Measurements from ENCODE around the gene PKDCC.

Gene PKDCC

GRCh38 chr2:42087137-42087856 lies 39.5 kb downstream of the PKDCC start:
- no peak for DNase-seq (ENCODE audit: low spot score)

GRCh38 chr2:42087857-42088195 lies 40.0 kb downstream of the PKDCC start:
- DNase-seq (ENCODE audit: low spot score): no peak

DNA sequence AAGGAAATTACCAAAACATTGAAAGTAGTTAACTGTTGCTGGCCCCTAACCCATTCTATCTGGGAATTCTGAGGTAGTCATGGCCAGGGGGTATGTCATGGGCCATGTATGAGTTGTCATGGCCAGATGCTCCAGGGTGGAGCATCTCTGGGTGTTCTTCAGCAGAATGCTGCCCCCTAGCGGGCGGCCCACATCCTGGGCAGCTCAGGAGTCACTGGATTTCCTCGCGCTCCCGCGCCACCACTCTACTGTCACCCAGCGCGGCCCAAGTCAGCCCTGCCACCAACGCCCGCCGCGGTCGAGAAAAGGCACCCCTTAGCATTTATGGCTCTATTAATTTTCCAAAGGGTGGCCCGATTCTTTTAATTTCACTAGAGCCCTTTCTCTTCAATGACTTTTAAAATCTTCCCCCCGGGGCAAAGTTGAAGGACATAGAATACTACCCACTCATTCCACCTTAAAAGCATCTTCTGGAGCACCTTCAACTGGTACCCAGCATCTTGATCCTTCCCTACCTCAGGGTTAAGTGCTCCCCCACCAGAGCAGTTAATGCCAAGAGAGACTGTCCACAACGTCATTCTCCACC lies 41.6 kb downstream of the PKDCC start:
- DNase-seq (ENCODE audit: low spot score): peak; percentile 45

GRCh38 chr2:42090216-42090615 lies 42.4 kb downstream of the PKDCC start:
- DNase-seq (ENCODE audit: low spot score): no peak

DNA sequence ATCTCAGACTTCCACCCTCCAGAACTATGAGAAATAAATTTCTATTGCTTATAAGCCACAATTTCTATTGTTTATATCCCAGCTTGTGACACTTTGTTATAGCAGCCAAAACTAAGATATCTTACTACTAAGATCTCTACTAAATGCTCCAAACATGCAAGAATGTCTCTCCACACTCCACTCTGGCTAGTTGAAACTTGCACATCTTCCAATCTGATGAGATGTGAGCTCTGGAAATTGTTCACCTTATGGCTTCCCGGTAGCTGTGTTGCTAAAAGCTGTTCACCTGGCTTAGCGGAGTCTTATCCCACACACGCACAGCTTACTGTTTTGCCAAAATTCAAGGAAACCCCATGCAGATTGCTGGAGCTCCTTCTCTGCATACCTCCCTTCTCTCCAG lies 43.9 kb downstream of the PKDCC start:
- no peak for DNase-seq (ENCODE audit: low spot score)

DNA sequence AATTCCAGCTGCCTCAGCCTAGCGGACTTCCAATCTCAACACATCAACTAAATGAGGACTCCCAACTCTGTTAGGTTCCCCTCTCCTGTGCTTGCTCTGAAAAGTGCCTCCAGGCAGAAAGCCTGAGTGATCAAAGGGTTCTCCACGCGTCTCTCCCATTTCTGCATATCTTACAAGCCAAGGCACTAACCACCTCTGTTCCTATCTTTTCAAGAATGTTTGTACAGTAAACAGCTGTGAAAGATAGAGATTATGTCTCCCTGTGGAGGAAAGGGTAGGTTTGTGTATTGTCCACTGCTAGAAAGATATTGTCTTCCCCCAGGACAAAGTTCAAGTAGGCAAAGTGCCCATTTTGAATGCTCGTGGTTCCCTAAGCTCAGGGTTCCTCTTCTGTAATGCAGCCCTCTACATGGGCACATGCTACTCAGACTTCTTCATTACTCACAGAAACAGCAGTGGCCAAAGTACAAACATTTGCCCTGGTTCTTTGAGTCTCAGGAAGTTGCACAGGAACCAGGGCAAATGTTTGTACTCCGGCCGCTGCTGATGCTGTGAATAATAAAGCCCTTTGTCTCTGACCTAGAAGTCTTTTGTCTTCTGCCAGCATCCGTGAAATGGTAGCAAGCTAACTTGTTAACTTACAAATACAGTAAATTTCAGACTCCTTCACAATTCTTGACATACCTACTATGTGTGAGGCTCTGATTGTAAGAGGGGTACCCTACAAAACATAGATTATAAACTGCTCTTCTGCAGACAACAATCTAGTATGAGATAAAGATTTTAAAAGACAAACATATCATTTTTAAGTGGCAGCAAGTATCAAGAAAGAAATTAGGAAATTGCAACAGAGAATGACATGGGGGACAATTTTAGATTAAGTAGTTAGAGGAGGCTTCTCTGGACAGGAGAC lies 44.5 kb downstream of the PKDCC start:
- no peak for DNase-seq (ENCODE audit: low spot score)

GRCh38 chr2:42094114-42094513 lies 46.3 kb downstream of the PKDCC start:
- DNase-seq (ENCODE audit: low spot score): no peak

DNA sequence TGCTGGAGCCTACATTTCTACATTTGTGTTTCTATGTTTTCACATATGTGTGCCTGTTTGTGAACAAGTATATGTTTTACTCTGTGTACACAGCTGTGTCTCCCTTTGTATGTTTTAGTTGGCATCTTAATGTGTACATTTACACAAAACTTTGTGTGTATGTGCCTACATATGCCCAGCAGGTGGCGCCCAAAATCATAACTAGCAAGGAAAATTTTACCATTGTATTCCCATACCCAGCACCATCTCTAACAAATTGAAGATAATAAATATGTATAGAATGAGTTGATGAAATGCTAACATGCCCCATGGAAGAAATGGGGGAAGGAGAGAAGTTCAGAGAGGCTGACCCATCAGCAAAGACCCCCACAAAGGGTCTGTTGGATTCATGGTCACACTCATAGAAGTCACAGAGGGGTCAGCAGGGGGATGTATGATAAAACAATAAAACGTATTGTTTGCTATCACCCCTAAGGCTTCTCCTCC lies 48.1 kb downstream of the PKDCC start:
- DNase-seq (ENCODE audit: low spot score): peak; percentile 74

GRCh38 chr2:42096869-42097591 lies 49.2 kb downstream of the PKDCC start:
- DNase-seq (ENCODE audit: low spot score): no peak

DNA sequence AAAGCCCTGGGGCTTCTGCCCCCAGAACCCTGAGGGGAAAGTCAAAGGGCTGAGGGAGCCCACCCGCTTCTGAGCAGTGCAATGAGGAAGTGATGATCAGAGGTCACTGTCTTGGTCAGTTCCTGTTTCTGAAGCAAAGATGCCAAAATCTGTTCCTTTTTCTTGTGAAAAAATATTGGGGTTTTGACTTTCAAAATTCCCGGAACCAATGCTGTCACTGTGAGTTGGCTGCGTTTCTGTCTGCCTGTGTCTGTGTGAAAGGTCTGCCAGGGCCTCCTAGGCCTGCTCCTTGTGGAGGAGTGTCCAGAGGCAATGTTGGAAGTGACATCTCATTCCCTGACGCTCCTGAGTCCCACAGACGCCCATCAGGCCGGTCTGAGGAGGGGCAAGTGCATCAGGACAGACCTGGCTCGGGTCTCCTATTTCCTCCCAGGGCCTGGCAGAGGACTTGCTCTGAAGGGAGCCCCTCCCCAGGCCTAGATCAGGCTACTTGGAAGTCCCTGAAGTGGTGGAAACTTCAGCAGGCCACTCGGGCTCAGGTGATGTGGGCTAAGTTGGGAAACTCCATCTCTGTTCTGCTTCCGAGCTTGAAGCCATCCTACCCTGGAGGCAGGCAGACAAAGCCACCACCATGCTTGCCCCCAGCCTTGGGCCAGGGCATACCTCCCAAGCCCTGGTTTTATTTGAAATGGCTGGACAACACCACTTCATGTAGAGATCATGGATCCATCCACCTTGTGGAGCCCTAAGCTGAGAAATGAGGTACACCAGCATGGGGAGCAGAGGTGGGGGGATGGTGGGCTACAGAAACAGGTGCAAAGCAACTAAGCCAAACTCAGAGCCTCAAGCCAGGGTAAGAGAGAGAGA lies 51.0 kb downstream of the PKDCC start:
- no peak for DNase-seq (ENCODE audit: low spot score)

DNA sequence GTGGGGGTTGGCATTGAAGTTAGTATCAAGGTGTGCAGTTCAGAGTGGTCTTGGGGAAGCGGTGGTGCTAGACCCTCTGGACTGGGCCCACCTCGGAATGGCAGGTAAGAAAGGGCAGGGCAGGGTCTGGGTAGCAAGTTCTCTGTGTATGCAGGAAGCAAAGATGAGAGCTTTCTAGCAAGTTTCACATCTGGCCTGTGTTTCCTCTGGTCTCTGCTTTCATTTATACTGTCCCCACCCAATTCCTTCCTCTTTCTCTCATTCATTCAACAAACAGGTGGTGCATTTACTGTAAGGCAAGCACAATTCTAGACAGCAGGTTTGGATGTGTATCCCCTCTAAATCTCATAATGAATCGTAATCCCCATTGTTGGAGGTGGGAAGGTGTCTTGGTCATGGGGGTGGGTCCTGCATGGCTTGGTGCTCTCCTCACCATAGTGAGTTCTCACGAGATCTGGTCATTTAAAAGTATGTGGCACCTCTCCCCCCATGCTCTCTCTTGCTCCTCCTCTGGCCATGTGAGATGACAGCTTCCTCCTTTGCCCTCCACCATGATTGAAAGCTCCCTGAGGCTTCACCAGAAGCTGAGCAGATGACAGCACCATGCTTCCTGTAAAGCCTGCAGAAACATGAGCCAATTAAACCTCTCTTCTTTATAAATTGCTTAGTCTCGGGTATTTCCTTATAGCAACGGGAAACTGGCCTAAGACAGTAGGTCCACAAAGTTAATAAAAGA lies 51.8 kb downstream of the PKDCC start:
- DNase-seq (ENCODE audit: low spot score): no peak

GRCh38 chr2:42100683-42101205 lies 52.9 kb downstream of the PKDCC start:
- DNase-seq (ENCODE audit: low spot score): no peak

GRCh38 chr2:42101206-42102023 lies 53.6 kb downstream of the PKDCC start:
- DNase-seq (ENCODE audit: low spot score): no peak

DNA sequence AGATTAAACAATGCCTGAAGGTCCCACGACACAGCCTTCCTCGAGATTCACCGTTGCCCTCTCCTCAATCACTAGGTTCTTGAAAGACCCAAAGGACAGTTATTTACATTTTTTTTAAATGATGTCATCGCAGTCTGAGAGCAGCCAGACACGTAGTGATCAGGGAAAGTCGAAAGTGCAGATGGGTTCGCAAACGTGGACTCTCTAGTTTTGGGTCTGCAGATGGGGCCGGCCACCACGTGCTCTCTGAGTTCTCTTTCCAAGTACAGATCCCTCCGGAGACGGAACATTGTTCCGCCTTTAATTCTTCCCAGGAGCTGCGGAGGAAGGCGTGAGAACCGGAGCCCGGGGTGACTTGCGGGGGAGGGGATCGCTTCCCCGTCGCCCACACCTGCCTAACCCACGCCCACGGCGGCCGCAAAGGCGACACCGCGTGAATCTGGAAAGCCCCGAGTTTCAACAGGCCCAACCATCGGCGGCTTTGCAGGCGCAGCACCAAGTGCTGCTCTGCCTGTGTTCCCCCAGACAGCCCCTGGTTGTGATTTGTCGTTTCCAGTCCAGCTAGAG lies 54.3 kb downstream of the PKDCC start:
- no peak for DNase-seq (ENCODE audit: low spot score)

GRCh38 chr2:42102591-42103450 lies 55.0 kb downstream of the PKDCC start:
- no peak for DNase-seq (ENCODE audit: low spot score)

DNA sequence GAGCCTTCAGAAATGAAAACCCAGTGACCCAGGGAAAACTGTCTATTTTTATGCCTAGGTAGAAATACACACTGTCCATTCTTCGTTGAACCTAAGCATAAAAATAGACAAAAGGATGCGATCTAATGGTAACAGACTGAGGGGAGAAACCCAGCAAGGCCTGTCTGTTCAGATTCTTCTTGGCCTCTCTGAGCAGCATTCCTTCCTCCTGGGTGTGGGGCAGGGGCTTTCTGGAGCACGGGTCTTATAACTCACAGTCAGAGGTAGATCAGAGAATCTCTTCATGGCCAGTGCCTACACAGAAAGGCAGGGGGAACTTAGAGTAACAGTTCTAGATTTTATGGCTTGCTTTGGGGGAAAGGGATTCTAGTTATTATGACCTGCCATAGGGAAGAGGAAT lies 56.0 kb downstream of the PKDCC start:
- DNase-seq (ENCODE audit: low spot score): no peak

- no peak for DNase-seq (ENCODE audit: low spot score)
Observed at GRCh38 chr2:42104621-42105020, 56.8 kb downstream of the PKDCC start.
